Stimulated activated CD8-positive, alpha-beta memory T cell treated with anti-CD3 and anti-CD28 coated beads, Interleukin-12 subunit alpha, Interleukin-12 subunit beta, amount 100 ng/mL, for 1 hour (primary cell): ENCODE measurements around the gene SIGLEC1.

Experiments
- DNase-seq: peaks from one replicate; pipeline ENCODE4 v3.0.0-alpha.2; 2020; ENCODE audit warnings: low read depth

Gene SIGLEC1

DNA sequence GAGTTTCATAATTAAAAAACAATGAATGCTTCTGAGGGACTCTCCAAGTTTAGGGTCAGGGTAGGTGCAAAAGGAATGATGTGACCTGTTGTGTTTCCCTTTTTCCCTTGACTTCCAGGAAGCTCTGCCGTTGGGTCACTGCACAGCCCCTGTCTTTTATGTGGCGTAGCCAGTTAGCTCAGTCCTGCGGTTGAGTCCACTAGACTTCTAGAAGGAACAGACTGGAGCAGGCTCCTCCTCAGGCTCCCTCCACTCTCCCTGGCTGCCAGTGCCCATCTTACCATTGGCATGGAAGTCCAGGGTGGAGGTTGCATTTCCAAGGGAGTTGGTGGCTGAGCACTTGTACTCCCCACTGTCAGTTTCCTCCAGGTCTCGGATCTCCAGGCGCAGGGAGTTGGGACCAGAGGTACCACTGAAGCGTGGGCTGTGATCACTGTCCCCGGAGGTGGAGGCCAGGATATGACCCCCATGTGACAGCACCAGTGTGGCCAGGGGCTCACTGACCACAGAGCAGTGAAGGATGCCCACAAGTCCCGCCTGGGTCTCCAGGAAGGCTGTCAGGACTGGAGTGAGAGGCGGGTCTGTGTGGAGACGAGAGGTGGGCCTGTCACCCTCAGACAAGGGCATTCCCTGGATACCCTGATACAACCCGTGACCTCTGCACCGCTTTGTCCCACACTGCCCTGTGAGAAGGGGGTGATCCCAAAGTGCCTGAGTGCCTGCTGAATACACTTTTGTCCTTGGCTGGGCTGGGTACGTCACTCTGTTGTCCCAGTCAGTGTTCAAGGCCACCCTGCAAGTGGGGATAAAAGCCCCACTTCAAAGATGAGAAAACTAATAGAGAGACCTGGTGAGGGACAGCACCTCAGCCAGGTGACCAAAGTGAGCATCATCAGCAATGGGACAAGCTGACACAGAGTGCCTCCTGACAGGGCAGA, 11.1 kb downstream of the SIGLEC1 start:
- no peak for DNase-seq

GRCh38 chr20:3699037-3699436, 13.4 kb downstream of the SIGLEC1 start:
- DNase-seq: no peak

GRCh38 chr20:3698591-3699001, 13.8 kb downstream of the SIGLEC1 start:
- no peak for DNase-seq

GRCh38 chr20:3697588-3698305, 14.7 kb downstream of the SIGLEC1 start:
- DNase-seq: no peak

GRCh38 chr20:3696745-3697587, 15.4 kb downstream of the SIGLEC1 start:
- DNase-seq: no peak

DNA sequence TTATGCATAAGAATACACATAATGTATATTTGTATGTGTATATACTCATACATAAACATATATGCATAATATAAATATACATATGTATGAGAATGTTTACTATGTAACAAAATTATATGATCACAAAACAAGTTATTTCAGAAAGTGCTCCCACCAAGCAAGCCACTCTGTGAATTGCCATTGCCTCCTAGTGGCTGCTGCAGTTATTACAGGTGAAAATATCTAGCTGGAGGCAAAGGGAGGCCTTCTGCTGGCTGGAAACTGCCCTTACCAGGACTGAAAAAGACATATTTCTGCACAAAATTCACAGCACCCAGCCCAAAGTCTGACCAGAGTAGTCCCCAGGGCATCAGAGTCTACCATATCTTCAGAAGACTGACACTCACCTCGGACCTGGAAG, 16.2 kb downstream of the SIGLEC1 start:
- no peak for DNase-seq

DNA sequence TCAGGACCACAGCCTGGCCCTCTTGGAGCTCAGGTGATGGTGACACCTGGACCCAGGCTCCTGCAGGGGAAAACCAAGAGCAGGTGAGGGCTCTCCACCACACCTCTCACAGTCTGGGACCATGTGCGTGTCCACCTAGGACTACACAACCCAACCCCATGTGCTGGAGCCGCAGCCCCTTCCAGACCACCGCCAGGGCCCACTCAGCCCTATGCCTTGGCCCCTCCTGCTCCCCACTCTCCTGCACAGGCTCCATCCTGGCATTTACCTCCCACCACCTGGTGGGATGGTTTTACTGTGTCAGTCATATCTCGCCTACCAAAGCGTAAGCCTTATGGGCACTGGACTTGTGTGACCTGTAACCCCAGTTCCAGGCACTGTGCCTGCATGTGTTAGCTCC, 17.5 kb downstream of the SIGLEC1 start:
- no peak for DNase-seq

GRCh38 chr20:3693376-3693775, 19.0 kb downstream of the SIGLEC1 start:
- no peak for DNase-seq

- DNase-seq: no peak
These were observed 19.6 kb downstream of the SIGLEC1 start for GRCh38 chr20:3692706-3693294.

GRCh38 chr20:3691897-3692296, 20.5 kb downstream of the SIGLEC1 start:
- DNase-seq: no peak

GRCh38 chr20:3691306-3691705, 21.1 kb downstream of the SIGLEC1 start:
- no peak for DNase-seq

- no peak for DNase-seq
These were observed 22.0 kb downstream of the SIGLEC1 start for GRCh38 chr20:3690413-3690812.

- no peak for DNase-seq
These were observed 22.4 kb downstream of the SIGLEC1 start for GRCh38 chr20:3689978-3690377.

- no peak for DNase-seq
These were observed 24.7 kb downstream of the SIGLEC1 start for GRCh38 chr20:3687655-3688054.

GRCh38 chr20:3686867-3687321, 25.5 kb downstream of the SIGLEC1 start:
- no peak for DNase-seq

DNA sequence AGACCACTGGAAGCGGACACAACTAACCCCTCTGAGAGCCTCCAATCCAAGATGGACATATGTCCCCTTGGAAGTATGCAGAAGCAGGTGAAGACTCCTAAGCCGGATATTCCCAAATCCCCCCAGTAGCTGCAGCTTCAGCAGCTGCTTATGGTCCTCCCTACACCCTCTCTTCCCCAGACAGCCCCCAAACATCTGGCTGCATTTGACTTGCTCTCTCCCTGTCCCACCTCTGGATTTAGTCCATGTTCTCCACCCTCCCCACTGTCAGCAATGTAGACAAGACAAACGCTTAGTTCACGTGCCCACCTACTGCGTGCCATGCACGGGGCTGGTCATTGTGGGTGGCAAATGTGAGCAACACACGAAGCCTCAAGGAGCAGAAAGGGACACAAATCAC, 26.0 kb downstream of the SIGLEC1 start:
- DNase-seq: no peak

- no peak for DNase-seq
These were observed 27.1 kb downstream of the SIGLEC1 start for GRCh38 chr20:3685341-3685740.

DNA sequence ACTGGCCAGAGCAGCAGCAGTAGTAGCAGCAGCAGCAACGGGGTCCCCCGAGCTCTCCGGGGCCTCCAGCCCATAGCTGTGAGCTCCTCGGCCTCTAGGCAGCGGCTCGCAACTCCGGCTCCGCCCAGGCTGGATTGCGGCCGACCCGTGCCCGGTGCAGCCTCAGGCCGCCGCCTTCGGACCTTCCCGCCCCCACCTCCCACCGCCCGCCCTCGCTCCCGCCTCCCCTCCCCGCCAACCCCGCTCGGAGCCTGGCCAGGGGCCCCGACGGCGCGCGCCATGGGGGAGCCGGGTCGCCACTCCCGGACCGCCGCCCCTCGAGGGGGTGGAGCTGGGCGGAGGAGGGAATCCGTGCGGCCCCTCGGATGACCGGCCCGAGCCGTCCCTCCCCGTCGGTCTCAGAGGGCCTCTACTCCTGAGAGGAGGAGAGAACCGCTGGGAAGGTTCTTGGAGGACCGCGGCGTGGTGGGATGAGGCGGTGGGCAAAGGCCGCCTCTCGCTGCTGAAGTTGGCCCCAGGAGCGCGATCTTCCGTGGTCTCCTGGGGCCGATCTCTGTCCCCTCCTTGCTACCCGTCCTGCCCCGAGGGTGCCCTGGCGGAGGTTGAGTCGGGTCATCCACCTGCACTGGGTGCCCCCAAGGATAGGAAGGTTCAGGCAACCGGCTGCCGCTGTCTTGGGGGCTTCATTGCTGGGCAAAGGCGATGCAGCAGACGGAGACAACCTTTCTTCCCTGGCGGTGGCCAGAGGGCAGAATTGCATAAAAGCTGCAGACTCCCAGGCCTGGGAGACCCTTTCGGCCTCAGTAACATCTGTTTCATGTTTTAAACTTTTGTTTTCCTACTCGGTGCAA, 30.2 kb downstream of the SIGLEC1 start, which contains the start of gene ADAM33:
TSS of gene ADAM33 (minus strand) at position 80 of the 851 bp plus-strand sequence. CDS start at position 74, 6 bp downstream.
- no peak for DNase-seq

DNA sequence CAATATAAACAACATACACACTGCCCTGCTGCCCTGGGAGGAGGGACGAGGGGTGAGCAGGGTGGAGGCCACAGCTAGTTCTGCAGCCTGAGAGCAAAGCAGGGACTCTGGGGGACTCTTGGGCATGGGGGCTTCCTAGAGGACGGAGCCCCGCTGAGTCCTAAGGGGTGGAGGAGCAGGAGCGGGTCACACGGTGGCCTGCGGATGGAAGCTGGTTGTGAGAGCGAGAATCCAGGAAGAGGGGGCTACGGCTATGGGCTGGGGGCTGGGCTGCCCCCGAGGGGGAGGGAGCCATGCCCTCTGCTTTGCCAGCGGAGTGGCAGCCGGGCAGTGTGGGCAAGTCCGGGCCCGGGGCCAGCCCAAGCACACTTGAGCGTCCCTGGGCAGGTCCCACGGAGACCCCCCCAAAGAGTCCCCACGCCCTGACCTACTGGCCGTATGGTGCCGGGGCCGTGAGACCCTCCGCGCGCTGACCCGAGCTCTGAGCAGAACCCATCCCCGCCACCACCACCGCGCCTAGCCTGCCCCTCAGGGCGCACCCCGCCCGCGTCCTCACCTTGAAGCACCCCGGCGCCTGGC, 31.0 kb downstream of the SIGLEC1 start:
- no peak for DNase-seq

DNA sequence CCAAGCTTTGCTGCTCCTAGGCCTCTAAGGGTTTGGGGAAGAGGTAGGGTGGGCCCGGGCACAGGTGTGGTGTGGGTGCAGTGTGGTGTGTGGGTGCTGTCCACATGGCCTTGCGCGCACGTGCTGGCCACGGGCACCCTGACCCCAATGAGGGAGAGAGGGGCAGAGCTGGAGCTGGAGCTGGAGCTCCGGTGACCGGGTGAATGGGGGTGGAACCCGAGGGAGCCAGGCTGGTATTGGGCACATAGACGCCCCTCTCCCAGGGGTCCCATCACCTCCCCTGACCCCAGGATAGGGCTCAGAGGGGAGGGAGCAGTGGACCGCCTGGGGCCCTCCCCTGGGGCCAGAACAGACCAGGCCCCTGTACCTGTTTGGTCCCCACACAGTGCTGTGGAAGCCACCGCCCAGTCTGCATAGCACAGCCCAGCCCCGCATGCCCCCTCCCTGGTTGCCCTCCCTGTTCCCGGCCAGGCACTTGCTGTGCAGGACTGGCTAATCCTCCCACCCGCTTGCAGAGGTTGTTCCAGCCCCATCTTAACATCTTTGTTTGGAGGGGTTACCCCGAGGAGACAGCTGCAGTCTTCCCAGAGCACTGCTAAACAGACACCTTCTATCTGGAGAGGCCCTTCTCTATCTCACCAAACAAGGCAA, 31.6 kb downstream of the SIGLEC1 start:
- no peak for DNase-seq
